GM23338 (cell line): Measurements from ENCODE around the gene NRCAM. TPM values are rescaled to one million over a fixed set of nuclear protein-coding genes. Genes with fewer than 3 reads are reported as not detected.

Source experiments
- ATAC-seq: fragments of 200-7000 bp; cut with Tn5 transposase; 3 replicates; pipeline ENCODE4 v1.9.1; 2020
- DNase-seq: peaks from one replicate; pipeline ENCODE4 v3.0.0-alpha.2; 2015; ENCODE audit warnings: low spot score
- H2AFZ ChIP-seq: fragments of 200-600 bp; sonication (generic); 2 replicates; pipeline ENCODE4 v1.8.0; 2016; ENCODE audit warnings: antibody characterized with exemption, mild to moderate bottlenecking, moderate library complexity
- H3F3A ChIP-seq: fragments of 200-600 bp; sonication (generic); replicated peaks from 2 replicates; pipeline ENCODE4 v1.8.0; 2017; ENCODE audit warnings: antibody characterized with exemption, mixed run types, low read depth
- H3K27ac ChIP-seq: fragments of 200-600 bp; sonication (generic); 2 replicates; pipeline ENCODE4 v1.6.1; 2016; ENCODE audit warnings: low read depth
- H3K27me3 ChIP-seq: fragments of 200-600 bp; sonication (generic); 2 replicates; pipeline ENCODE4 v1.8.0; 2016; ENCODE audit warnings: mild to moderate bottlenecking, mixed run types, moderate library complexity; ENCODE audit not compliant: insufficient read depth
- H3K36me3 ChIP-seq: fragments of 200-600 bp; sonication (generic); 2 replicates; pipeline ENCODE4 v1.8.0; 2016; ENCODE audit warnings: mild to moderate bottlenecking; ENCODE audit not compliant: insufficient read depth
- H3K4me1 ChIP-seq: fragments of 200-600 bp; sonication (generic); 2 replicates; pipeline ENCODE4 v1.8.0; 2016; ENCODE audit warnings: mild to moderate bottlenecking, moderate library complexity; ENCODE audit not compliant: insufficient read depth
- H3K4me2 ChIP-seq: fragments of 200-600 bp; sonication (generic); 2 replicates; pipeline ENCODE4 v1.7.1; 2017; ENCODE audit warnings: mixed run types
- H3K4me3 ChIP-seq: fragments of 200-600 bp; sonication (generic); 2 replicates; pipeline ENCODE4 v1.6.1; 2016; ENCODE audit warnings: mixed run types
- H3K79me2 ChIP-seq: fragments of 200-600 bp; sonication (generic); replicated peaks from 2 replicates; pipeline ENCODE4 v1.8.0; 2017; ENCODE audit warnings: mild to moderate bottlenecking; ENCODE audit not compliant: insufficient read depth
- H3K9me2 ChIP-seq: fragments of 200-600 bp; sonication (generic); 2 replicates; pipeline ENCODE4 v1.8.0; 2017; ENCODE audit not compliant: insufficient read depth
- H4K20me1 ChIP-seq: fragments of 200-600 bp; sonication (generic); replicated peaks from 2 replicates; pipeline ENCODE4 v1.8.0; 2017; ENCODE audit warnings: mild to moderate bottlenecking; ENCODE audit not compliant: insufficient read depth
- H3K27ac Mint-ChIP-seq: 2 replicates; pipeline ENCODE4 v1.8.0; 2020; ENCODE audit warnings: inconsistent platforms, mild to moderate bottlenecking, moderate library complexity, mixed read lengths
- H3K27me3 Mint-ChIP-seq: 3 replicates; pipeline ENCODE4 v1.8.0; 2022; ENCODE audit warnings: low read depth, mild to moderate bottlenecking, moderate library complexity, mixed read lengths, inconsistent platforms; ENCODE audit not compliant: insufficient read depth, poor library complexity
- H3K36me3 Mint-ChIP-seq: 3 replicates; pipeline ENCODE4 v1.8.0; 2021; ENCODE audit warnings: low read depth, mild to moderate bottlenecking, inconsistent platforms, moderate library complexity, mixed read lengths
- H3K4me1 Mint-ChIP-seq: 3 replicates; pipeline ENCODE4 v1.8.0; 2020; ENCODE audit warnings: mild to moderate bottlenecking, inconsistent platforms, mixed read lengths
- H3K4me3 Mint-ChIP-seq: 3 replicates; pipeline ENCODE4 v1.8.0; 2021; ENCODE audit warnings: moderate library complexity, mild to moderate bottlenecking, inconsistent platforms, mixed read lengths
- H3K9me3 Mint-ChIP-seq: 3 replicates; pipeline ENCODE4 v1.8.0; 2020; ENCODE audit warnings: moderate library complexity, mild to moderate bottlenecking, inconsistent platforms, mixed read lengths
- CREB1 ChIP-seq: fragments of 250-450 bp; sonication (Bioruptor Pico); IDR thresholded peaks from 2 replicates; pipeline ENCODE4 v1.5.0; 2020; ENCODE audit warnings: low read depth, mild to moderate bottlenecking, moderate library complexity
- ETS1 ChIP-seq: IDR thresholded peaks from 2 replicates; pipeline ENCODE4 v1.6.1; 2016; ENCODE audit warnings: antibody characterized with exemption
- EZH2 ChIP-seq: fragments of 200-600 bp; sonication (generic); IDR thresholded peaks from one replicate; pipeline ENCODE4 v1.8.0; 2017; ENCODE audit warnings: antibody characterized with exemption, mild to moderate bottlenecking, low read depth; ENCODE audit not compliant: unreplicated experiment
- EZH2phosphoT487 ChIP-seq: fragments of 200-600 bp; sonication (generic); IDR thresholded peaks from one replicate; pipeline ENCODE4 v1.8.1; 2018; ENCODE audit warnings: antibody characterized with exemption; ENCODE audit not compliant: unreplicated experiment
- JUNB ChIP-seq: IDR thresholded peaks from one replicate; pipeline ENCODE4 v1.6.1; 2016; ENCODE audit warnings: antibody characterized with exemption; ENCODE audit not compliant: unreplicated experiment
- NANOG ChIP-seq: IDR thresholded peaks from 2 replicates; pipeline ENCODE4 v1.6.1; 2016; ENCODE audit warnings: antibody characterized with exemption, borderline replicate concordance
- POLR2AphosphoS5 ChIP-seq: IDR thresholded peaks from 2 replicates; pipeline ENCODE4 v1.6.1; 2016; ENCODE audit warnings: antibody characterized with exemption, low read depth
- REST ChIP-seq: IDR thresholded peaks from one replicate; pipeline ENCODE4 v1.6.1; 2018; ENCODE audit warnings: antibody characterized with exemption; ENCODE audit not compliant: unreplicated experiment
- STAT1 ChIP-seq: IDR thresholded peaks from one replicate; pipeline ENCODE4 v1.6.1; 2016; ENCODE audit warnings: antibody characterized with exemption; ENCODE audit not compliant: unreplicated experiment
- ZNF114 ChIP-seq: fragments of 250-450 bp; sonication (Bioruptor Pico); IDR thresholded peaks from 2 replicates; pipeline ENCODE4 v1.5.0; 2020; ENCODE audit warnings: mild to moderate bottlenecking, moderate library complexity
- ZNF331 ChIP-seq: fragments of 250-450 bp; sonication (Bioruptor Pico); IDR thresholded peaks from 2 replicates; pipeline ENCODE4 v1.5.0; 2020; ENCODE audit warnings: low read depth, mild to moderate bottlenecking, moderate library complexity
- ZNF462 ChIP-seq: fragments of 250-450 bp; sonication (Bioruptor Pico); IDR thresholded peaks from 2 replicates; pipeline ENCODE4 v1.5.0; 2020; ENCODE audit warnings: mild to moderate bottlenecking, moderate library complexity
- polyA plus RNA-seq: library from polyadenylated mRNA; unstranded; fragments of >200 nt; fragmentation: Nextera tagmentation; extraction: Ambion mirVana; gene quantifications from 2 replicates; pipeline ENCODE4 v1.2.1, GENCODE V29; 2016
- total RNA-seq: library from RNA; depleted of rRNA; stranded (reverse); fragments of >200 nt; shearing (Covaris generic); gene quantifications from 2 replicates; pipeline ENCODE4 v1.2.3, GENCODE V29; 2014
- TF ChIP-seq, protein P1 (sequence below), 2 experiments: fragments of 200-600 bp in 1 of 2; sonication (generic) in 1 of 2; conservative IDR thresholded peaks; 2 replicates each; pipeline versions ENCODE4 v1.5.1 to v1.6.1; 2016 to 2017; ENCODE audit warnings: antibody characterized with exemption in 2 of 2, low read depth in 2 of 2, mild to moderate bottlenecking in 2 of 2, moderate library complexity in 1 of 2

NRCAM gene
- total and polyA plus RNA-seq, 2 experiments from 2014 or later = 2.5 to 6.8 TPM

- H3K27ac Mint-ChIP-seq = no peak within 1 kb of the TSS
- DNase-seq (no peak), ATAC-seq (no peak)
- Histone ChIP-seq H3K9me2 (no peaks in the 10 kb centered on the region), H4K20me1 (no peaks in the 10 kb centered on the region), H3F3A (no peaks in the 10 kb centered on the region), H3K27me3 (no peaks in the 10 kb centered on the region), H3K36me3 (no peaks in the 10 kb centered on the region), H3K4me1 (no peaks in the 10 kb centered on the region), H3K4me2 (no peak within 1 kb of the TSS), H2AFZ (0 out of 2 replicates have a peak within 1 kb of the TSS, but pooled peaks have one; percentile 33), H3K4me3 (no peak within 1 kb of the TSS), H3K79me2 (no peaks in the 10 kb centered on the region), H3K27ac (no peak within 1 kb of the TSS)
- no peaks in the 10 kb centered on the region for H3K36me3 Mint-ChIP-seq
- H3K4me3 Mint-ChIP-seq = no peak within 1 kb of the TSS
- no peaks in the 10 kb centered on the region for H3K9me3 Mint-ChIP-seq
- H3K27me3 Mint-ChIP-seq = no peaks in the 10 kb centered on the region
- TF ChIP-seq POLR2AphosphoS5 (no peak), STAT1 (no peak), ZNF114 (CRISPR knock-in tag) (no peak), REST (no peak), ZNF331 (CRISPR knock-in tag) (no peak), ETS1 (no peak), JUNB (no peak), CREB1 (CRISPR knock-in tag) (no peak), EZH2 (no peak), NANOG (no peak), ZNF462 (CRISPR knock-in tag) (no peak), EZH2phosphoT487 (no peak)
- TF ChIP-seq, protein P1, sequence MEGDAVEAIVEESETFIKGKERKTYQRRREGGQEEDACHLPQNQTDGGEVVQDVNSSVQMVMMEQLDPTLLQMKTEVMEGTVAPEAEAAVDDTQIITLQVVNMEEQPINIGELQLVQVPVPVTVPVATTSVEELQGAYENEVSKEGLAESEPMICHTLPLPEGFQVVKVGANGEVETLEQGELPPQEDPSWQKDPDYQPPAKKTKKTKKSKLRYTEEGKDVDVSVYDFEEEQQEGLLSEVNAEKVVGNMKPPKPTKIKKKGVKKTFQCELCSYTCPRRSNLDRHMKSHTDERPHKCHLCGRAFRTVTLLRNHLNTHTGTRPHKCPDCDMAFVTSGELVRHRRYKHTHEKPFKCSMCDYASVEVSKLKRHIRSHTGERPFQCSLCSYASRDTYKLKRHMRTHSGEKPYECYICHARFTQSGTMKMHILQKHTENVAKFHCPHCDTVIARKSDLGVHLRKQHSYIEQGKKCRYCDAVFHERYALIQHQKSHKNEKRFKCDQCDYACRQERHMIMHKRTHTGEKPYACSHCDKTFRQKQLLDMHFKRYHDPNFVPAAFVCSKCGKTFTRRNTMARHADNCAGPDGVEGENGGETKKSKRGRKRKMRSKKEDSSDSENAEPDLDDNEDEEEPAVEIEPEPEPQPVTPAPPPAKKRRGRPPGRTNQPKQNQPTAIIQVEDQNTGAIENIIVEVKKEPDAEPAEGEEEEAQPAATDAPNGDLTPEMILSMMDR (conservative IDR thresholded peaks at IDR 0.05; ENCODE audit: low read depth in 2 of 2) = no peak
- H3K4me1 Mint-ChIP-seq = peaks cover 4% of the 10 kb centered on the region; the same call in 2 of the 3 replicates
Measured at GRCh38 chr7:108130261-108130660, 326.0 kb downstream of the NRCAM start, which contains the start of gene LAMB4. Gene LAMB4, minus strand, starts transcription at chr7:108130361. Its CDS starts 7,197 bp downstream, at chr7:108123164.
